Spleen (tissue), 11 donors: ENCODE results near the gene ALG10. TPM values are rescaled to one million over a fixed set of nuclear protein-coding genes. Genes with fewer than 3 reads are reported as not detected.

Experiments used
- polyA plus RNA-seq, 3 donors: library from polyadenylated mRNA; stranded (reverse); fragments of 200-250 nt; gene quantifications; one replicate each; pipeline ENCODE4 v1.2.1, GENCODE V29; 2013
- small RNA-seq, 4 donors: library from RNA; depleted of rRNA; stranded (forward); fragments of <200 nt; gene quantifications; one replicate each; pipeline ENCODE3, GENCODE V24; 2016
- total RNA-seq, 7 donors: library from RNA; depleted of rRNA in 3 of 7; stranded (reverse); fragments of >200 nt in 3 of 7; fragmentation: NEBNext Ultra II Directional in 4 of 7; extraction: Animal tissue kit (Norgen Biotek cat#: 25700) in 4 of 7; gene quantifications; one replicate each; pipeline versions ENCODE4 v1.1.0 to v1.2.1, GENCODE V29; 2016 to 2021
- donor health status: healthy with polysubstance abuse.
- donor health status: DM: no; HTN: no; CAD: no; lungs with moderate emphysema.
- donor health status: DM: no; HTN: no; CAD: no.
- donor health status: Bipolar disorder and iron deficiency.
- donor health status: healthy.
- donor health status: DM: no; HTN: no; CAD: no.
- donor health status: DM: yes; HTN: yes; CAD: no.

The ALG10 gene
- total and polyA plus RNA-seq, 10 donors: 0.46 to 23.8 (median 12.9) TPM

Small RNA genes within 50 kb of the gene (small RNA-seq; reads per million reads assigned to genes)
- gene RF00019: 0 reads per million in 4 donors
